Ascending aorta (tissue), 2 donors: Measurements from ENCODE around the gene MED12. TPM values are rescaled to one million over a fixed set of nuclear protein-coding genes. Genes with fewer than 3 reads are reported as not detected.

Experiments
- DNase-seq, 2 donors: peaks; one replicate each; pipeline ENCODE4 v3.0.0-alpha.2; 2019; ENCODE audit warnings: low spot score in 2 of 2
- H3K27ac ChIP-seq, 2 donors: fragments of 200-600 bp; sonication (generic); one replicate each; pipeline ENCODE4 v1.5.1; 2016 to 2017; ENCODE audit warnings: mild to moderate bottlenecking in 1 of 2
- H3K27me3 ChIP-seq: fragments of 200-600 bp; sonication (generic); one replicate; pipeline ENCODE4 v1.5.1; 2017
- H3K36me3 ChIP-seq, 2 donors: fragments of 200-600 bp; sonication (generic); one replicate each; pipeline ENCODE4 v1.5.1; 2016
- H3K4me1 ChIP-seq, 2 donors: fragments of 200-600 bp; sonication (generic); one replicate each; pipeline ENCODE4 v1.5.1; 2016 to 2017; ENCODE audit warnings: mild to moderate bottlenecking in 1 of 2
- H3K4me3 ChIP-seq, 2 donors: fragments of 200-600 bp; sonication (generic); one replicate each; pipeline ENCODE4 v1.5.1; 2016 to 2017; ENCODE audit warnings: mild to moderate bottlenecking in 1 of 2
- H3K9me3 ChIP-seq, 2 donors: fragments of 200-600 bp; sonication (generic); one replicate each; pipeline ENCODE4 v1.5.1; 2016
- intact Hi-C: fragments of 100-400 bp; cut with DNase I; formaldehyde crosslinking; loops from one replicate; pipeline ENCODE4 v1.15.1; 2023
- total RNA-seq: library from RNA; depleted of rRNA; stranded (reverse); fragments of >200 nt; gene quantifications from one replicate; pipeline ENCODE4 v1.1.0, GENCODE V29; 2016
- TF ChIP-seq, protein P1 (sequence below), 3 experiments: fragments of 200-600 bp in 2 of 3; fragments of 450-650 bp in 1 of 3; sonication (generic) in 2 of 3; IDR thresholded peaks; one replicate each; pipeline ENCODE4 v1.5.1; 2016 to 2019; ENCODE audit warnings: antibody characterized with exemption in 3 of 3, mild to moderate bottlenecking in 1 of 3, moderate library complexity in 1 of 3

Gene MED12
- total RNA-seq, 1 donor from 2014 or later = 36.9 TPM

DNA sequence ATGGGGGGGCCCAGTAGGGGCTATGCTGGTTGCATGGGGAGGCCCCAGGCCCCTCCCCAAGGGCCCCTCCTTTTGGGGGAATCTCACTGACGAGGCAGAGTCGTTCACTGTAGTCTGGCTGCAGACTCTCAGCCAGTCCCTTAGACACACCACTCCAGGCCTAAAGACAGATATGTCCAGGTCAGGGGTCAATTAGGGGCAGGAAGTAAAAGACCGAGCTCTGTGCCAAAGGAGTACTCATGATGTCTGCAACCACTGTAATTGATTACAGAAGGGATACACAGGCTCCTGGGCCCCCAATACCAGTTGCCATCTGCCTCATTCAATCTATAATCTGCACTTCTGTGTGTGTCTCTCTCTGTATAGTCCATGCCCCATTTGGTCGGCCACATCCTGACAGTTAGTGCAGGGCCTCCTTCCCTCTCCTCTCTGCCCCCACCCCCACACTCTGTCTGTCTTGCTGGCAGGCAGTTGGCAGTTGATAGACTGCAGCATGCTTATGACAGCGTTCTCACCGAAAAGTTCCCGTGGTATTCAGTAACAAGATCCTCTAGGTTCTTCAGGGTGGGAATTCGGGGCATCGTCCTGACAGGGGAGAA is 10.5 kb upstream of the MED12 start:
- intact Hi-C loops = no loop called here
- Histone ChIP-seq H3K4me1 (no peaks in the 10 kb centered on the region), H3K4me3 (no peak overlapping the region), H3K27me3 (no peaks in the 10 kb centered on the region), H3K27ac (no peak overlapping the region), H3K36me3 (no peaks in the 10 kb centered on the region), H3K9me3 (no peaks in the 10 kb centered on the region)
- DNase-seq = no peak
- TF ChIP-seq, protein P1, sequence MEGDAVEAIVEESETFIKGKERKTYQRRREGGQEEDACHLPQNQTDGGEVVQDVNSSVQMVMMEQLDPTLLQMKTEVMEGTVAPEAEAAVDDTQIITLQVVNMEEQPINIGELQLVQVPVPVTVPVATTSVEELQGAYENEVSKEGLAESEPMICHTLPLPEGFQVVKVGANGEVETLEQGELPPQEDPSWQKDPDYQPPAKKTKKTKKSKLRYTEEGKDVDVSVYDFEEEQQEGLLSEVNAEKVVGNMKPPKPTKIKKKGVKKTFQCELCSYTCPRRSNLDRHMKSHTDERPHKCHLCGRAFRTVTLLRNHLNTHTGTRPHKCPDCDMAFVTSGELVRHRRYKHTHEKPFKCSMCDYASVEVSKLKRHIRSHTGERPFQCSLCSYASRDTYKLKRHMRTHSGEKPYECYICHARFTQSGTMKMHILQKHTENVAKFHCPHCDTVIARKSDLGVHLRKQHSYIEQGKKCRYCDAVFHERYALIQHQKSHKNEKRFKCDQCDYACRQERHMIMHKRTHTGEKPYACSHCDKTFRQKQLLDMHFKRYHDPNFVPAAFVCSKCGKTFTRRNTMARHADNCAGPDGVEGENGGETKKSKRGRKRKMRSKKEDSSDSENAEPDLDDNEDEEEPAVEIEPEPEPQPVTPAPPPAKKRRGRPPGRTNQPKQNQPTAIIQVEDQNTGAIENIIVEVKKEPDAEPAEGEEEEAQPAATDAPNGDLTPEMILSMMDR (IDR thresholded peaks at IDR 0.05) = no peak

DNA sequence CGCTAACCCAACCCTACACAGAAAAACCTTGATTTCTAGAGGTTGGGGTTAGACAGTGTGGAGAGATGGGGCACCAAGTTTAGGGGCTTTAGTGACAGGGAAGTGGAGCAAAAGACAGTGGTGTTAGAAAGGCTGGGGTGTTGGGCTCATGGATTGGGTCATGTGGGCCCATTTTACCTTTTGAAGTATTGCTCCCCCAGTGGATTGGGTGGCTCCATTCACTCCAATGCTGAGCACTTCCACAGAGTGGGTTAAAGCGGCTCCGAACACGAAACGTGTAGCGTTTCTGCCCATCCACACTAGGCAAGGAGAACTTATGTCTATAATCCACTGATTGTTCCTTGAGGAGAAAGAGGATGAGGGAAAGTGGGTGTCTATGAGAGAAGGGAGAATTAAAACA is 9.3 kb upstream of the MED12 start:
- intact Hi-C loops = no loop called here
- DNase-seq = no peak
- no peaks in the 10 kb centered on the region for H3K4me1 ChIP-seq
- TF ChIP-seq, protein P1 (IDR thresholded peaks at IDR 0.05) = no peak
- H3K4me3 ChIP-seq = no peak overlapping the region
- H3K36me3 ChIP-seq = no peaks in the 10 kb centered on the region
- H3K27me3 ChIP-seq = no peaks in the 10 kb centered on the region
- no peak overlapping the region for H3K27ac ChIP-seq
- H3K9me3 ChIP-seq = no peaks in the 10 kb centered on the region

DNA sequence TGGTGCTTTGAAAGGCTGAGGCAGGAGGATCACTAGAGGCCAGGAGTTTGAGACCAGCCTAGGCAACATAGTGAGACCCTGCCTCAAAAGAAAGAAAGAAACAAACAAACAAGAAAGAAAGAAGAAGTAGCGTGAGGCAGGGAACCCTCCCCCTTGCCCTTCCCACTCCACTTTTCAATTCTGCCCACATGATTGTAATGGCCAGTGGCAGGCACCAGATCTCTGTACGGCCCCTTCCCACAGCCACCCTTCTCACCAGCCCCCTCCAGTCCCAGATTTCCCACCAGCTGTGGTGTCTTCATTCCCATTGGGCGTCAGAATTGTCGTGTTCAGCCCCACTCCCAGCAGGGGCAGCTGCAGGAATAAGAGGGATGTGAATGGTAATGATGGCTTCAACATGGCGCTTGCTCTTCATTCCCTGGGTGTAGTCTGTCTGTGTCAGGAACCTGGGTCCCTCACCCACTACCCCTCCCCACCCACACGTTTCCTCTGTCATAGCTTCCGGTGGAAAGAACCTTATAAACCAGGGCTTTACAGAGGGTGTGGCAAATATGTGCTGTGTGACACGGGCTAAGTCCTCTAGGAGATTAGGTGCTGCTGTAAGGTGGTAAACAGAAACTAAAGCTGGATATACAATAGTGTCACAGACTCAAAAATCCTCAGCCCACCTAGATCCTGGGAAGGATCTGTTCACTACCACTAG is 7.1 kb upstream of the MED12 start, which contains the start of gene IL2RG:
IL2RG (minus strand) TSS at position 437 of the 703 bp plus-strand sequence; CDS start at position 399, 38 bp downstream.
- Histone ChIP-seq H3K4me3 (no peak within 1 kb of the TSS), H3K27me3 (no peaks in the 10 kb centered on the region), H3K36me3 (no peaks in the 10 kb centered on the region), H3K4me1 (no peaks in the 10 kb centered on the region), H3K9me3 (no peaks in the 10 kb centered on the region), H3K27ac (no peak within 1 kb of the TSS)
- intact Hi-C loops = no loop called here
- DNase-seq = no peak
- TF ChIP-seq, protein P1 (IDR thresholded peaks at IDR 0.05) = no peak

DNA sequence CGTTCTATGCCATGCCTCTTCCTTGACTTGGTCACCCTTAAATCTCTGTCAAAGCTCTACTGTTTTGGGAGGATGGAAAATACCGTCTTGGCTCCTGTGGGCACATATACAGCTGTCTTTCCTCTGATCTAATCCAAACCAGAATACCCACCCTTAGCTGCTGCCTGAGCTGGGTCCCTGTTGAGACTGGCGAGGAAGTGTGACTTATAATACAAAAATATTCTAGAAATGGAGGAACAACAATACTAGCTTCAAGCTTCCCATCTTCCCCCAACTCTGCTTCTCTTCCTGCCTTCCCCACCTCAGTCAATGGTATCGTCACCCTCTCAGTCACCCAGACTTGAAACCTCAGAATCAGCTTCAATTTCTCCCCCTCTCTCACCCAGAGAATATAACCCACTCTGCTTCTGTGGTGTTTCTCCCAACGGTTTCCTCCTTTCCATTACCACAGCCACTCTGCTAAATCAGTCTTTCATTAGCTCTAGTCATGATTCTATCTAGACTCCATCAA is 6.4 kb upstream of the MED12 start:
- TF ChIP-seq, protein P1 (IDR thresholded peaks at IDR 0.05) = no peak
- no peak for DNase-seq
- no peak overlapping the region for H3K4me3 ChIP-seq
- no peaks in the 10 kb centered on the region for H3K27me3 ChIP-seq
- no peaks in the 10 kb centered on the region for H3K4me1 ChIP-seq
- H3K27ac ChIP-seq = no peak overlapping the region
- intact Hi-C loops = no loop called here
- no peaks in the 10 kb centered on the region for H3K9me3 ChIP-seq
- H3K36me3 ChIP-seq = no peaks in the 10 kb centered on the region

DNA sequence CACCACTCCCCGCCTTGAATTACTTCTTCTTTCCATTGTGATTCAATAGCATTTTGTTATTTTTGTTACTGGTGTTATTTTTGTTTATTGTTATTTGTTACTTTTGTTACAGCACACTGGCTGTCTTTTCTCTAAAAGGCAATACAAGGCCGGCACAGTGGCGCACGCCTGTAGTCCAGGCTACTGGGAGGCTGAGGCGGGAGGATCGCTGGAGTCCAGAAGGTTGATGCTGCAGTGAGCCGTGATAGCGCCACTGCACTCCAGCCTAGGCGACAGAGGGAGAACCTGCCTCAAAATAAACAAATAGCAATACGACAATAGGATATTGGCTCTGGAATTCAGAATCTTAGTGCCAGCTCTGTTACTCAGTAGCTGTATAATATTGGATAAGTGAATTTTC is 1.0 kb upstream of the MED12 start:
- H3K4me1 ChIP-seq = peaks cover 0 to 4% of the 10 kb centered on the region in 2 donors
- H3K27ac ChIP-seq = no peak overlapping the region
- TF ChIP-seq, protein P1 (IDR thresholded peaks at IDR 0.05) = no peak
- intact Hi-C loops = no loop called here
- peaks cover 0 to 15% of the 10 kb centered on the region in 2 donors for H3K36me3 ChIP-seq
- no peaks in the 10 kb centered on the region for H3K27me3 ChIP-seq
- H3K9me3 ChIP-seq = no peaks in the 10 kb centered on the region
- DNase-seq = no peak
- H3K4me3 ChIP-seq = peak overlapping the region in 1 of 2 donors; percentile 61
